K562 (cell line): ENCODE measurements around the gene FOXK2. TPM values are rescaled to one million over a fixed set of nuclear protein-coding genes. Genes with fewer than 3 reads are reported as not detected.

Experiments used
- BCL6 ChIP-seq: fragments of 250-450 bp; sonication (Bioruptor Pico); IDR thresholded peaks from 2 replicates; pipeline ENCODE4 v1.4.0; 2020
- BDP1 ChIP-seq: IDR thresholded peaks from 3 replicates; pipeline ENCODE4 v1.6.1; 2011; ENCODE audit not compliant: insufficient read length, insufficient read depth
- CBFA2T3 ChIP-seq: fragments of 450-650 bp; IDR thresholded peaks from 2 replicates; pipeline ENCODE4 v1.6.1; 2017
- ESRRA ChIP-seq: fragments of 450-650 bp; IDR thresholded peaks from 2 replicates; pipeline ENCODE4 v1.6.1; 2014; ENCODE audit warnings: low read depth, mild to moderate bottlenecking, moderate library complexity, borderline replicate concordance
- FOXP1 ChIP-seq: sonication (generic); formaldehyde crosslinking; IDR thresholded peaks from 2 replicates; pipeline ENCODE4 v1.8.0; 2022; ENCODE audit warnings: mild to moderate bottlenecking, missing genetic modification reagents
- GATAD2B ChIP-seq: fragments of 450-650 bp; IDR thresholded peaks from 2 replicates; pipeline ENCODE4 v1.6.1; 2017; ENCODE audit warnings: mild to moderate bottlenecking, borderline replicate concordance
- HNRNPL ChIP-seq: fragments of 200-400 bp; formaldehyde crosslinking; IDR thresholded peaks from 2 replicates; pipeline ENCODE4 v1.6.1; 2017; ENCODE audit warnings: low read depth, mild to moderate bottlenecking, low read length
- HSF4 ChIP-seq: fragments of 250-450 bp; sonication (Bioruptor Pico); IDR thresholded peaks from 2 replicates; pipeline ENCODE4 v2.1.2; 2022; ENCODE audit warnings: mild to moderate bottlenecking, moderate library complexity, borderline replicate concordance
- KAT7 ChIP-seq: sonication (generic); formaldehyde crosslinking; IDR thresholded peaks from 2 replicates; pipeline ENCODE4 v1.8.0; 2022; ENCODE audit warnings: missing genetic modification reagents, mild to moderate bottlenecking, borderline replicate concordance
- KDM1A ChIP-seq, 2 experiments: fragments of 450-650 bp; IDR thresholded peaks; 2 replicates each; pipeline ENCODE4 v1.6.1; 2016; ENCODE audit warnings: mild to moderate bottlenecking in 2 of 2
- KLF10 ChIP-seq: fragments of 250-450 bp; sonication (Bioruptor Pico); IDR thresholded peaks from 2 replicates; pipeline ENCODE4 v1.6.1; 2021; ENCODE audit warnings: matching md5 sums
- MIER1 ChIP-seq: fragments of 450-650 bp; IDR thresholded peaks from 2 replicates; pipeline ENCODE4 v1.6.1; 2016; ENCODE audit warnings: antibody characterized with exemption, mild to moderate bottlenecking, low read depth
- NONO ChIP-seq, 2 experiments: fragments of 200-400 bp in 1 of 2; fragments of 450-650 bp in 1 of 2; formaldehyde crosslinking in 1 of 2; IDR thresholded peaks; 2 replicates each; pipeline ENCODE4 v1.6.1; 2017; ENCODE audit warnings: low read depth in 2 of 2, mild to moderate bottlenecking in 2 of 2, moderate library complexity in 2 of 2, low read length in 1 of 2
- NRF1 ChIP-seq, 2 experiments: fragments of 450-650 bp; IDR thresholded peaks in 1 of 2; conservative IDR thresholded peaks in 1 of 2; 2 replicates each; pipeline ENCODE4 v1.6.1; 2014; ENCODE audit warnings: mild to moderate bottlenecking in 2 of 2
- PHF8 ChIP-seq: fragments of 200-600 bp; sonication (generic); IDR thresholded peaks from 2 replicates; pipeline ENCODE4 v1.6.1; 2012; ENCODE audit warnings: mixed run types, mild to moderate bottlenecking, inconsistent platforms, low read length, moderate library complexity, borderline replicate concordance
- PHTF2 ChIP-seq: fragments of 250-450 bp; sonication (Bioruptor Pico); IDR thresholded peaks from 2 replicates; pipeline ENCODE4 v1.5.0; 2021; ENCODE audit warnings: mild to moderate bottlenecking
- PTRF ChIP-seq: fragments of 450-650 bp; IDR thresholded peaks from 2 replicates; pipeline ENCODE4 v1.6.1; 2016; ENCODE audit warnings: mild to moderate bottlenecking, missing genetic modification characterization, missing compliant biosample characterization
- RB1 ChIP-seq: fragments of 450-650 bp; IDR thresholded peaks from 2 replicates; pipeline ENCODE4 v1.6.1; 2017; ENCODE audit warnings: low read depth, mild to moderate bottlenecking
- RBM25 ChIP-seq: fragments of 200-400 bp; formaldehyde crosslinking; IDR thresholded peaks from 2 replicates; pipeline ENCODE4 v1.6.1; 2018; ENCODE audit warnings: low read length, low read depth, moderate library complexity; ENCODE audit not compliant: severe bottlenecking
- SAFB ChIP-seq: fragments of 200-400 bp; formaldehyde crosslinking; IDR thresholded peaks from 2 replicates; pipeline ENCODE4 v1.6.1; 2017; ENCODE audit warnings: low read depth, low read length, borderline replicate concordance
- STAT5B ChIP-seq: fragments of 250-450 bp; sonication (Bioruptor Pico); IDR thresholded peaks from 2 replicates; pipeline ENCODE4 v1.8.0; 2021; ENCODE audit warnings: mild to moderate bottlenecking, inconsistent platforms
- XRCC4 ChIP-seq: IDR thresholded peaks from one replicate; pipeline ENCODE4 v1.6.1; 2011; ENCODE audit not compliant: insufficient read depth, insufficient read length; ENCODE audit errors: extremely low read depth
- ZNF232 ChIP-seq: sonication (generic); formaldehyde crosslinking; IDR thresholded peaks from 2 replicates; pipeline ENCODE4 v1.8.0; 2022; ENCODE audit warnings: mild to moderate bottlenecking, missing genetic modification reagents
- ZNF24 ChIP-seq: fragments of 450-650 bp; IDR thresholded peaks from 2 replicates; pipeline ENCODE4 v1.6.1; 2016
- polyA plus RNA-seq, 8 experiments: library from polyadenylated mRNA; depleted of rRNA in 4 of 8; stranded (reverse) in 5 of 8; unstranded in 3 of 8; fragments of >200 nt; fragmentation: Nextera tagmentation in 2 of 8; fragmentation: Illumina TruSeq in 1 of 8; extraction: Ambion mirVana in 2 of 8; extraction: Trizol in 1 of 8; gene quantifications; 2 replicates each; pipeline versions ENCODE4 v1.2.1 to v1.2.3, GENCODE V29; 2011 to 2014; ENCODE audit warnings: inconsistent platforms in 1 of 8, missing spikeins in 1 of 8
- total RNA-seq, 7 experiments: library from RNA; depleted of rRNA in 6 of 7; stranded (reverse); fragments of >200 nt in 6 of 7; fragmentation: Illumina TruSeq in 2 of 7; extraction: Trizol in 2 of 7; gene quantifications; 2 replicates each; pipeline versions ENCODE4 v1.2.1 to v1.2.3, GENCODE V29; 2011 to 2021; ENCODE audit warnings: low replicate concordance in 1 of 7
- TF ChIP-seq, protein P1 (sequence below), 2 experiments: fragments of 250-450 bp in 1 of 2; fragments of 450-650 bp in 1 of 2; sonication (Bioruptor Pico) in 1 of 2; IDR thresholded peaks; 2 replicates each; pipeline versions ENCODE4 v1.6.1 to v1.8.0; 2016 to 2021; ENCODE audit warnings: mild to moderate bottlenecking in 2 of 2, moderate library complexity in 2 of 2, missing compliant biosample characterization in 1 of 2, missing genetic modification characterization in 1 of 2
- TF ChIP-seq, protein P2 (sequence below): sonication (generic); formaldehyde crosslinking; IDR thresholded peaks from 2 replicates; pipeline ENCODE4 v1.8.0; 2022; ENCODE audit warnings: mild to moderate bottlenecking, missing genetic modification reagents
- TF ChIP-seq, protein P3 (sequence below): fragments of 450-650 bp; IDR thresholded peaks from 2 replicates; pipeline ENCODE4 v1.6.1; 2017; ENCODE audit warnings: mild to moderate bottlenecking, moderate library complexity

The FOXK2 gene
- total and polyA plus RNA-seq, 9 of the 15 experiments (the other 6 are each of a cell fraction or from before 2014, with no cell fraction given) = 3.0 to 86.0 (median 44.1) TPM

DNA sequence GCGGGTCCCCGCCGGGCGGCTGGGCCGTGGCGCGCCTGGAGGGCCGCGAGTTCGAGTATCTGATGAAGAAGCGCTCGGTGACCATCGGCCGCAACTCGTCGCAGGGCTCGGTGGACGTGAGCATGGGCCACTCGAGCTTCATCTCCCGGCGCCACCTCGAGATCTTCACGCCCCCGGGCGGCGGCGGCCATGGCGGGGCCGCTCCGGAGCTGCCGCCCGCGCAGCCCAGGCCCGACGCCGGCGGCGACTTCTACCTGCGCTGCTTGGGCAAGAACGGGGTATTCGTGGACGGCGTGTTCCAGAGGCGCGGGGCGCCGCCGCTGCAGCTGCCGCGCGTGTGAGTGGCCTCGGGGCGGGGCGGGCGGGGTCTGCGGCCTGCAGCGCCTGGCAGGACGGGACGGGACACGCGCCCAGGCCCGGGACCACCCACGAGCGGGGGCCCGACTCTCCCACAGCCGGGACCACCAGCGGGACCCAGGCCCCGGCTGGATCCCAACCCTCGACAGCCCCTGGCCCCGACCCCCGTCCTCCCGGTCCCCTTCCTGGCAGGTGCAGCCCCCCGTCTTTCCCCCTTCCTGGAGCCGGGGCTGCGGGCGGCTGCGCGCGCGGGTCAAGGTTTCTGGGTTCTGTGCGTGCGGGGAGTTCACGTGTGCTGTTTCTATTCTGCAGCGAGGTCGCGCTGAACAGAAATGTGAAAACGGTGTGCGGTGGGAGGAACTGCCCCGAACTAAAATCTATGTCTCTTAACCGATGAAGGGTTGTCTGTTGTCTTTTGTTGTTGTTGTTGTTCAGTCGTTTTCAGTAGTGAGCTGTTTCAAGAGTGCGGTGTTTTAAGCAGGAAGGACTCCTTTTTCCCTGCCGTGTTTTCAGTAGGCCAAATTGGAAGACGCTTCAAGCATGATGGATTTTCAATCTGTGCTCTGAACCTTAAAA lies 705 bp downstream of the FOXK2 start (continued):
- TF ChIP-seq, protein P1, sequence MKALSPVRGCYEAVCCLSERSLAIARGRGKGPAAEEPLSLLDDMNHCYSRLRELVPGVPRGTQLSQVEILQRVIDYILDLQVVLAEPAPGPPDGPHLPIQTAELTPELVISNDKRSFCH (CRISPR knock-in tag; IDR thresholded peaks at IDR 0.05) = no peak
- TF ChIP-seq, protein P1 (tag; IDR thresholded peaks at IDR 0.05) = no peak
- TF ChIP-seq HNRNPL (no peak), SAFB (peak; percentile 79), KAT7 (CRISPR knock-in tag) (no peak), ZNF24 (no peak), XRCC4 (no peak), ZNF232 (CRISPR knock-in tag) (no peak), PHTF2 (CRISPR knock-in tag) (no peak), HSF4 (CRISPR knock-in tag) (no peak), PHF8 (0 out of 2 replicates have a peak, but pooled peaks have one; percentile 1), MIER1 (no peak), ESRRA (no peak), FOXP1 (CRISPR knock-in tag) (no peak), PTRF (no peak), CBFA2T3 (no peak), BCL6 (CRISPR knock-in tag) (no peak), RBM25 (no peak), GATAD2B (peak; percentile 49; the same call in 1 of the 2 replicates), KDM1A (IDR thresholded peaks at IDR 0.05) (no peak), NRF1 (conservative IDR thresholded peaks at IDR 0.05 in 1 of 2, IDR thresholded peaks at IDR 0.05 in 1 of 2) (peak; percentile 73 to 78), NONO (IDR thresholded peaks at IDR 0.05; ENCODE audit: low read depth in 2 of 2, low read length in 1 of 2) (peak in 1 of 2 experiments; percentile 59; a peak in 2 of 4 replicates), RB1 (peak; percentile 45; the same call in 1 of the 2 replicates), BDP1 (no peak), STAT5B (CRISPR knock-in tag) (no peak), KLF10 (no peak)
- TF ChIP-seq, protein P2, sequence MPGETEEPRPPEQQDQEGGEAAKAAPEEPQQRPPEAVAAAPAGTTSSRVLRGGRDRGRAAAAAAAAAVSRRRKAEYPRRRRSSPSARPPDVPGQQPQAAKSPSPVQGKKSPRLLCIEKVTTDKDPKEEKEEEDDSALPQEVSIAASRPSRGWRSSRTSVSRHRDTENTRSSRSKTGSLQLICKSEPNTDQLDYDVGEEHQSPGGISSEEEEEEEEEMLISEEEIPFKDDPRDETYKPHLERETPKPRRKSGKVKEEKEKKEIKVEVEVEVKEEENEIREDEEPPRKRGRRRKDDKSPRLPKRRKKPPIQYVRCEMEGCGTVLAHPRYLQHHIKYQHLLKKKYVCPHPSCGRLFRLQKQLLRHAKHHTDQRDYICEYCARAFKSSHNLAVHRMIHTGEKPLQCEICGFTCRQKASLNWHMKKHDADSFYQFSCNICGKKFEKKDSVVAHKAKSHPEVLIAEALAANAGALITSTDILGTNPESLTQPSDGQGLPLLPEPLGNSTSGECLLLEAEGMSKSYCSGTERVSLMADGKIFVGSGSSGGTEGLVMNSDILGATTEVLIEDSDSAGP (CRISPR knock-in tag) = no peak
- TF ChIP-seq, protein P3, sequence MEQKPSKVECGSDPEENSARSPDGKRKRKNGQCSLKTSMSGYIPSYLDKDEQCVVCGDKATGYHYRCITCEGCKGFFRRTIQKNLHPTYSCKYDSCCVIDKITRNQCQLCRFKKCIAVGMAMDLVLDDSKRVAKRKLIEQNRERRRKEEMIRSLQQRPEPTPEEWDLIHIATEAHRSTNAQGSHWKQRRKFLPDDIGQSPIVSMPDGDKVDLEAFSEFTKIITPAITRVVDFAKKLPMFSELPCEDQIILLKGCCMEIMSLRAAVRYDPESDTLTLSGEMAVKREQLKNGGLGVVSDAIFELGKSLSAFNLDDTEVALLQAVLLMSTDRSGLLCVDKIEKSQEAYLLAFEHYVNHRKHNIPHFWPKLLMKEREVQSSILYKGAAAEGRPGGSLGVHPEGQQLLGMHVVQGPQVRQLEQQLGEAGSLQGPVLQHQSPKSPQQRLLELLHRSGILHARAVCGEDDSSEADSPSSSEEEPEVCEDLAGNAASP = no peak
